ENCODE results near the gene LARGE2.
A peak's percentile ranks its signal among the peaks of the same experiment; 100 is the strongest.

LARGE2 gene

GRCh38 chr11:45917286-45917622 lies 5.2 kb upstream of the LARGE2 start:
- FAIRE-seq: no peak

GRCh38 chr11:45917623-45918330 lies 4.7 kb upstream of the LARGE2 start, which contains the start of gene PEX16:
Gene PEX16 (minus strand): TSS chr11:45917877. CDS start chr11:45917811, 66 bp downstream.
- peak; percentile 88 for FAIRE-seq

GRCh38 chr11:45918331-45918941 lies 4.0 kb upstream of the LARGE2 start:
- FAIRE-seq: no peak

- FAIRE-seq: no peak
Observed at GRCh38 chr11:45918962-45919675, 3.3 kb upstream of the LARGE2 start.

GRCh38 chr11:45919806-45920530 lies 2.5 kb upstream of the LARGE2 start:
- no peak for FAIRE-seq

- no peak for FAIRE-seq
Observed at GRCh38 chr11:45920531-45921477, 1.7 kb upstream of the LARGE2 start.

- FAIRE-seq: no peak
Observed at GRCh38 chr11:45921561-45922424, 663 bp upstream of the LARGE2 start.

GRCh38 chr11:45924036-45924915 lies 1.8 kb downstream of the LARGE2 start:
- no peak for FAIRE-seq

GRCh38 chr11:45924927-45925326 lies 2.5 kb downstream of the LARGE2 start:
- no peak for FAIRE-seq

- no peak for FAIRE-seq
Observed at GRCh38 chr11:45925550-45925949, 3.1 kb downstream of the LARGE2 start.

GRCh38 chr11:45926001-45926401 lies 3.5 kb downstream of the LARGE2 start:
- no peak for FAIRE-seq

- no peak for FAIRE-seq
Observed at GRCh38 chr11:45926536-45927331, 4.3 kb downstream of the LARGE2 start.

- FAIRE-seq: no peak
Observed at GRCh38 chr11:45927332-45927683, 4.9 kb downstream of the LARGE2 start.

GRCh38 chr11:45927684-45928413 lies 5.4 kb downstream of the LARGE2 start:
- no peak for FAIRE-seq

- FAIRE-seq: no peak
Observed at GRCh38 chr11:45928535-45929215, 6.2 kb downstream of the LARGE2 start.

GRCh38 chr11:45929486-45930030 lies 7.1 kb downstream of the LARGE2 start:
- no peak for FAIRE-seq

GRCh38 chr11:45930031-45930794 lies 7.8 kb downstream of the LARGE2 start:
- FAIRE-seq: no peak

Data from endometrium (tissue), 2 donors.